DMS79 (cell line): ENCODE measurements around the gene LRRC71.

Experiments
- DNase-seq: peaks from one replicate; lab custom pipeline; 2025; lab: John Stamatoyannopoulos, UW

LRRC71 gene

DNA sequence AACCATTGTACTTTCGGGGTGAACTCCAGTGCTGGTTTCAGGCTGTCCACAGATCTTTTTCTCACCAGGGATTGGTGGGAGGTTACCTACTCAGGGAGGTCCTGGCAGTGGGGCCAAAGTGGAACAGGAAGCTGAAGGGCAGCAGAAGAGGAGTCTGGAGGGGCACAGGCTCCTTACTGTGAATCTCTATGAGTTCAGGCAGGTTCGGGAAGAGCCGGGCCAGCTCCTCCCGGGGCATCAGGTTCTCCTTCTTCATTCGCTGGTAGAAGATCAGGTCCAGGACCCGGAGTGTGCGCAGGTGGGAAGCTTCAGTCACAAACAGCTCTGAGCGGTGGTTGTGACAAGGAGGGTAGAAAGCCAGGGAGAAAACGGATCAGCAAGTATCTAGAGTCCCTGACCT is 26.7 kb downstream of the LRRC71 start:
- DNase-seq = no peak

DNA sequence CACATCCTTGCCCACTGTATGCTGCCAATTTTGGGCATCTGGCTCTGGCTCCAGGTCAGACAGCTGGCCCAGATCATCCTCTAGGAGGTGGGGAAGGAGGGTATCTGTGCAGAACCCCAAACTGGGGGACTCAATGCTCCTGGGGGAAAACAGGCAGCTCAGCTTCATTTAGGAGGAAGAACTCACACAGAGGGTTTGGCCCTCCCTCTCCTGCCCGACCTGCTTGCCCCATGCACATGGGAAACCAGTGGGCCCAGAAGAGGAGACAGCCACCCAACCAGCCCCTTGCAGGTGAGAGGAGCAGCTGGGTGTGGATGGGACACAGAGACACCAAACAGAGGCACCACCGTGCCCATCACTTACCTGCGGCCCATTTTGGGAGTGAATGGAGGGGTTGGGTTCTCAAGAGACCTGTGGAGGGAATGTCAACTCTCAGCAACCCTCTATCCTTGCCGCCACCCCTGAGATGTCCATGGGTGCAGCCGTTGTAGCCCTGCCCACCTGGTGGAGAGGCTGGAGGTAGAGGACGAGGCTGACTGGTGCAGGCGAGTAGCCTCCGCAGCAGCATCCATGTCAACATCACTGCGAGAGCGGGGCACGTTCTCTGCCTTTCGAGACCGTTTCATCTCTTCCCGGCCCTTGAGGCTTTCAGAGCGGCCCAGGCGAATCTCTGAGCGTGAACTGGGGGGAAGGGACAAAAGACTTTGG is 27.5 kb downstream of the LRRC71 start:
- no peak for DNase-seq

GRCh38 chr1:156948708-156949107 is 28.3 kb downstream of the LRRC71 start:
- no peak for DNase-seq

DNA sequence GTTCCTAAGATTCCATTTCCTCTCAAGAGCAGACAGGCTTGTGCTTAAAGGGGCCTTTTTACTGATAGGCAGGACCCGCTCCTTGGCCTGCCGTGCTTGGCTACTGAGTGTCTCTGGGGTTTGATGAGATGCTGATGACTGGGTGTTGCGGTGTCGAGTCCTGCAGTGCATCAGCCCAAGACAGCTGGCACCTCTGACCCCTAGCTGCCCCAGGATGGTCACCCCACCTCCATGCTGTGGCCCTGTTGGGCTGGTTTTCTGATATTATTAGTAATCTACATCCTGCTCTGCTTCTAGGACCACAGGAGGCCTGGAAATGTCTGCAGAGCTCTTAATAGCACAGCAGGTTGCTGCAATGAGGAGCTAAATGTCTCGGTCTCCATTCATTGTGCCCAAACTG is 28.7 kb downstream of the LRRC71 start:
- DNase-seq = no peak

- DNase-seq = no peak
Observed at GRCh38 chr1:156951371-156951770, 30.9 kb downstream of the LRRC71 start.

DNA sequence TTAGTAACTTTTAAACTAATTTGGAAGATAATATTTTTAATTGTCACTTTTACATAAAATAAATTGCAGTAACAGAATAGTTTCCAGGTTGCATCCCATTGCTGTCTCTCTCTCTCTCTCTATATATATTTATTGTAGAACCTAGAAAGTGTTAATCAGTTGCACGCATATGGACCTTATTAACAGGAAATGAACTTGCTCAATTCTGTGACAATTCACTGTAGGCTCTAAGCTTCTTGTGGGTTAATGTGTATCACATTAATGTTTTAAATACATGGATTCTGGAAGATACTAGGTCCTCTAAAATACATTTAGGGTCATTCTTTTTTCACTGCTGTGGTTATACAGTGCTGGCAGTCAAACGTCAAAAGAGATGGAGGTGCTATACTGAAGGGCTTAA is 33.1 kb downstream of the LRRC71 start:
- DNase-seq = no peak

GRCh38 chr1:156956333-156956732 is 35.9 kb downstream of the LRRC71 start:
- DNase-seq = no peak

- no peak for DNase-seq
Observed at GRCh38 chr1:156957634-156958033, 37.2 kb downstream of the LRRC71 start.

- no peak for DNase-seq
Observed at GRCh38 chr1:156958247-156958714, 37.8 kb downstream of the LRRC71 start.

DNA sequence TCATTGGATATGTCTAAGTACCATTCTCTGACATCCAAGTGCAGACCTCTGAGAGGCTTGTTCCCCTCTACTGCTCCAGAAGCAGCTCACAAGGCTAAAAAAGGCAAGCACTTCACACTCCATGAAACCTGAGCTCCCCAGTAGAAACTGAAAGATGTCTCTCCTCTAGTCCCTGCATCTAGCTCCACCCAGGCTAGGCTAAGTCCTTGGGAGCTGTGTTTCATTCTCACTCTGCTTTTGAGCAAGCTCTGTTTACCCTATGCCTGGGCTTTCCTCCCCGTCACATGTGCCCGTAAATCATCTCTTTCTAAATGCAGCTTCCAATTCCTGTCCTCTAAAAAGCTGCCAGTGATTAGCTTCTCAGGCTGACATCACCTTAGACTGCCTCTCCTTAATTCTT is 39.0 kb downstream of the LRRC71 start:
- DNase-seq = peak; percentile 87

DNA sequence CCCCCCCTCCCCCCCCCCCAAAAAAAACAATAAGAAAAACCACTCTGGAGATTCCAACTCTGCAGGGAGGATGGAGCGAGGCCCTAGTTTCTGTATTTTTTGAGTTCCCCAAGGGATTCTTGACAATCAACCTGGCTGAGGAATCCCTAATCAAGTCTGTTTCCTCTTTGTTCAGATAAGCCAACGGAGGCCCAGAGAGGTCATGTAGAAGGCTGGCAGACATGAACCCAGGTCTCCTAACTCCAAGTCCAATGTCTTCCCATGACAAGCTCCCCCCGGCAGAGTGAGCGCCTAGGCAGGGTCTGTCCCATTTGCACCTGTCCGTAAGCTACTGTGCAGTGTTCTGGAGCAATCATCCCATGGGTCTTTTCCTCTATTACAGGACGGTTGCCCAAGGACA is 39.5 kb downstream of the LRRC71 start:
- no peak for DNase-seq

- no peak for DNase-seq
Observed at GRCh38 chr1:156961709-156962108, 41.3 kb downstream of the LRRC71 start.

GRCh38 chr1:156963621-156964020 is 43.2 kb downstream of the LRRC71 start:
- DNase-seq = no peak

DNA sequence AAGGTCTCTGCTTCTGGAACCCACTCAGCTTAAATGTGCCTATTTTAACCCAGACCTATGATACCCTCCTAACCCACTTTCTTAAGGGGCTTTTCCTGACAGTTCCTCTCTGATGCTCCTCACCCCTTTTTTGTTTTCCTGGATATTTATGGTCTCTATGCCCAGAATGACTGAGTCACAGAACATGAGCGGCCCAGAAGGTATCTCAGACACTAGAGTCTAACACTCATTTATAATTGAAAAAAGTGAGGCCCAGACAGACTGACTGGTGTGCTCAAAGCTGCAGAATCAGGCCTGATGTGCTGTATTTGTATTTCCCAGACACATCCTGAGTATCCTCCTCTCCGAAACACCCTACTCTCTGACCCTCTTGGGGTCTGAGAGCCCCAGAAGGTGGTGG is 44.0 kb downstream of the LRRC71 start:
- DNase-seq = no peak

GRCh38 chr1:156969496-156969895 is 49.1 kb downstream of the LRRC71 start:
- DNase-seq = no peak

- DNase-seq = no peak
Observed at GRCh38 chr1:156970017-156970416, 49.6 kb downstream of the LRRC71 start.

- no peak for DNase-seq
Observed at GRCh38 chr1:156973417-156973816, 53.0 kb downstream of the LRRC71 start.

GRCh38 chr1:156975084-156975483 is 54.7 kb downstream of the LRRC71 start:
- no peak for DNase-seq

DNA sequence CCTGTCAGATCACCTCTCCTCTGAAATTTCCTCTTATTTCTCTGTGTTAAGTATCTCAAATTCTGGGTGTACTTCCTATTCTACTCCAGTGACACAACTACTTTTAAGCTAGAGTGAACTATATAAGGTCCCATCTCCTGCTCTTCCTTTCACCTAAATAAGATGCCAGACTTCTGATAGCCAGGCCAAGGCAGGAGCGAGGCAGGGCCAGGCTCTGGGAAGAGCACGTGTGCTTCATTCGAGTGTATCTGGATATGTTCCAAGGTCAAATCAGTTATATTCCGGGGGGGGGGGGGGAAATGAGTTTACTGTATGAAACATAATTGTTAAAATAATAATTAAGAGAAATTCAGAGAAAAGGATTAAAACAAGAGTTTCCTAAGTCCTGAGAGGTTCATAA is 60.1 kb downstream of the LRRC71 start:
- DNase-seq = no peak
